ENCODE measurements around the gene DACT2. TPM values are rescaled to one million over a fixed set of nuclear protein-coding genes. Genes with fewer than 3 reads are reported as not detected.

DACT2 gene
- total RNA-seq, 1 experiment from 2014 or later, result 4.9 TPM

- no peak for TF ChIP-seq CDX4 (CRISPR knock-in tag; IDR thresholded peaks at IDR 0.05; ENCODE audit: borderline replicate concordance)
- TF ChIP-seq ZNF317 (CRISPR knock-in tag; IDR thresholded peaks at IDR 0.05; ENCODE audit: borderline replicate concordance, low read depth), result no peak
- no peak for TF ChIP-seq SMAD4 (CRISPR knock-in tag; IDR thresholded peaks at IDR 0.05)
These were observed 3.4 kb upstream of the DACT2 start (continued) for GRCh38 chr6:168322966-168323365.

GRCh38 chr6:168320634-168321033 is 1.1 kb upstream of the DACT2 start:
- H3K4me3 Mint-ChIP-seq, result peak overlapping the region; percentile 53
- peaks cover 16% of the 10 kb centered on the region for H3K4me1 Mint-ChIP-seq
- peaks cover 36% of the 10 kb centered on the region for H3K27me3 Mint-ChIP-seq (ENCODE audit: low read depth)
- no peak for ATAC-seq
- no peak for DNase-seq (ENCODE audit: low spot score)
- POLR2A ChIA-PET, result no interaction called here
- H3K27ac Mint-ChIP-seq, result no peak overlapping the region
- peaks cover 10% of the 10 kb centered on the region for H3K9me3 Mint-ChIP-seq
- CTCF ChIA-PET, result interaction anchor here (1.3 to 2.4 kb wide), 2 partner anchors 12 to 19 kb away, joined by 3 to 11 read pairs; no protein-coding TSS in a partner anchor
- TF ChIP-seq ZMAT4 (CRISPR knock-in tag; IDR thresholded peaks at IDR 0.05) (no peak), RORB (CRISPR knock-in tag; IDR thresholded peaks at IDR 0.05) (no peak), ATF3 (CRISPR knock-in tag; conservative IDR thresholded peaks at IDR 0.05) (no peak), GRHL2 (CRISPR knock-in tag; IDR thresholded peaks at IDR 0.05; ENCODE audit: insufficient replicate concordance, severe bottlenecking) (no peak), E2F4 (CRISPR knock-in tag; IDR thresholded peaks at IDR 0.05; ENCODE audit: borderline replicate concordance, low read depth) (no peak), ZNF317 (CRISPR knock-in tag; IDR thresholded peaks at IDR 0.05; ENCODE audit: borderline replicate concordance, low read depth) (no peak), ZNF512 (CRISPR knock-in tag; IDR thresholded peaks at IDR 0.05; ENCODE audit: borderline replicate concordance) (no peak), MXD4 (CRISPR knock-in tag; IDR thresholded peaks at IDR 0.05; ENCODE audit: borderline replicate concordance) (no peak), ZNF532 (CRISPR knock-in tag; IDR thresholded peaks at IDR 0.05; ENCODE audit: borderline replicate concordance) (no peak)
- H3K36me3 Mint-ChIP-seq, result peaks cover 9% of the 10 kb centered on the region; the same call in 1 of the 2 replicates

GRCh38 chr6:168318579-168319278 is 848 bp downstream of the DACT2 start:
- no peak for TF ChIP-seq ETV6 (CRISPR knock-in tag; IDR thresholded peaks at IDR 0.05)
- TF ChIP-seq USF2 (CRISPR knock-in tag; IDR thresholded peaks at IDR 0.05), result no peak
- no peak for TF ChIP-seq IRF1 (CRISPR knock-in tag; IDR thresholded peaks at IDR 0.05)
- TF ChIP-seq ZBTB43 (CRISPR knock-in tag; IDR thresholded peaks at IDR 0.05), result peak; percentile 56; the same call in 1 of the 2 replicates
- TF ChIP-seq ZNF317 (CRISPR knock-in tag; IDR thresholded peaks at IDR 0.05; ENCODE audit: borderline replicate concordance, low read depth), result no peak
- no peak for TF ChIP-seq RELA (CRISPR knock-in tag; IDR thresholded peaks at IDR 0.05; ENCODE audit: borderline replicate concordance)
- no peak for TF ChIP-seq FOXJ3 (CRISPR knock-in tag; IDR thresholded peaks at IDR 0.05; ENCODE audit: borderline replicate concordance)
- TF ChIP-seq NFATC4 (CRISPR knock-in tag; IDR thresholded peaks at IDR 0.05), result no peak
- TF ChIP-seq FOXK1 (CRISPR knock-in tag; IDR thresholded peaks at IDR 0.05), result 0 out of 2 replicates have a peak, but pooled peaks have one; percentile 20
- peaks cover 33% of the 10 kb centered on the region for H3K4me1 Mint-ChIP-seq
- ChIA-PET CTCF (interaction anchor here (2.4 kb wide), 1 partner anchor 14 kb away, joined by 11 read pairs; no protein-coding TSS in a partner anchor), POLR2A (interaction anchor here (1.1 kb wide), 1 partner anchor 17 kb away, joined by 4 read pairs; no protein-coding TSS in a partner anchor)
- H3K27me3 Mint-ChIP-seq (ENCODE audit: low read depth), result peaks cover 39% of the 10 kb centered on the region
- H3K4me3 Mint-ChIP-seq, result peak overlapping the region; percentile 73
- no peak overlapping the region for H3K27ac Mint-ChIP-seq
- peaks cover 9% of the 10 kb centered on the region; the same call in 1 of the 2 replicates for H3K36me3 Mint-ChIP-seq
- H3K9me3 Mint-ChIP-seq, result peaks cover 10% of the 10 kb centered on the region
- peak; percentile 14 for ATAC-seq
- DNase-seq (ENCODE audit: low spot score), result no peak
